ENCODE data around the gene PGAM5.
"Not testable (repeated sequence)": the region's sequence is repeated elsewhere in the genome, so short reads cannot be mapped to it uniquely, and the experiment has no call there.

Gene PGAM5

GRCh38 chr12:132689227-132689626 lies 21.4 kb upstream of the PGAM5 start:
- no peak for DNase-seq

DNA sequence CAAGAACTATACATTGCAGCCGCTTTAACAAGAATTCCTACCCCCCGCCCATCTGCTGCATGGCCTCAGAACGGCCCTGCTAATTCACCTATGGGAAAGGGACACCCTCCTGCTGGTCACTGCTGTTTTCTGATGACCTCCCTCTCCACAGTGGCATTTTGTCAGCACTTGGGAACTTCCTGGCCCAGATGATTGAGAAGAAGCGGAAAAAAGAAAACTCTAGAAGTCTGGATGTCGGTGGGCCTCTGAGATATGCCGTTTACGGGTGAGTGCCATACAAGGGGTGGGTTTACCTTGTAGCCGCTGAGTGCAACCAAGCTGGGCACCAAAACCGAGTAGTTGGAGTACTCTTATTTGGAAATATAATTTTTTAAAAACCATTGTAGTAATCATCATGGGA lies 20.5 kb upstream of the PGAM5 start:
- no peak for DNase-seq

GRCh38 chr12:132692030-132692429 lies 18.6 kb upstream of the PGAM5 start:
- DNase-seq, result not testable (repeated sequence)

GRCh38 chr12:132694888-132695287 lies 15.8 kb upstream of the PGAM5 start:
- not testable (repeated sequence) for DNase-seq

DNA sequence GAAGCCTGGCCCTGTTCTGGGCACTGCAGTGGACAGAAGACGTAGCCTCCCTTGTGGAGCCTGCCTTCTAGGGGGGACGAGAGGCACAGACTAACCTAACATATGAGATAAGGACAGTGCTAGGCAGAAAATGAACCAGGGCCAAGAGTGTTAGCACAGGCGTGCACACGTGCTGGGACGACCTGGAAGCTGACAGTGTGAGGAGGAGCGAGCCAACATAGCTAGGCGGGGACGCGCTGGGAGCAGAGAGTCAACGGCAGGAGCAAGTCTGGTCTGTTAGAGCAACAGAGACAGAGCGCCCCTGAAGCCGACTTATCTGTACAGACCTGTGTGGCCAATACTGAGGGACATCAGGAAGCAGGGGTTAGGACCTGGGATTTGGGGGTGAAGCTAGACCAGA lies 15.2 kb upstream of the PGAM5 start:
- DNase-seq, result no peak

- DNase-seq, result no peak
These were observed 12.3 kb upstream of the PGAM5 start for GRCh38 chr12:132698341-132698740.

GRCh38 chr12:132700212-132700822 lies 10.3 kb upstream of the PGAM5 start:
- DNase-seq, result no peak

DNA sequence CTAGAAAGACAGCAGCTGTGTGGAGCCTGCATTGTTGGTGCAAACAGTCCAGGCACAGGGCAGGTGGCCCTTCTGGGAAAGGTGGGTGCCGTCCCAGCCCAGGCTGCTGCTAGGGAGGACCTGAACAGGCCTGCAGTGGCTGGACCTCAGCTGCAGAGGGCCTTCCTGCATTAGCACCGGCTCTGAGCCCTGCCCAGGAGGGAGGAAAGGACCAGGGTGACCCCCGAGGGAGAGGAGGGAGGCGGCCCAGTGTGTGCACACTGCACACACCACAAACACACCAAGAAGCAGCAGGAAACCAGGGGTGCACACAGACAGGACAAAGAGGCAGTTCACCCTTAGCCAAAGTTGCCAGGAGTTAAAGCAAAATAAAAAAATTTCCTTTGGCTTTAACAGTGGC lies 8.0 kb upstream of the PGAM5 start:
- no peak for DNase-seq

DNA sequence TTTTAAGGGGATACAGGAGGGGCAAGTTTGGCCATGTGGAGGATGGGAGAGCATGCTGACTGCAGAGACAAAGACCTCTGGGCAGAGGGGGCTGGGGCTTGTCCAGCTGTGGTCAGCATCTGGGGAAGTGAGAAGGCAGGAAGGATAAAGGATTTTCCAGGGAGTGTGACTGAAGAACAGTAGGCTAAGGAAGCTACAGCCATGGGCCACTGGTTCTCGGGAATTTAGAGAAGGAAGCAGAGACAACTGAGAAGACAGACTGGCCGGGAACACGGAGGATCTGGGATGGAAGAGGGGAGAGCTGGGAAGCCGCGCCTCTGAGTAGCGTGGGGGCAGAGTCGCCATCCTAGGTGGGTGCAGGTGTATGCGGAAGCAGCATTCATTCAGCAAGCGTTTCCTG lies 7.0 kb upstream of the PGAM5 start:
- DNase-seq, result no peak

DNA sequence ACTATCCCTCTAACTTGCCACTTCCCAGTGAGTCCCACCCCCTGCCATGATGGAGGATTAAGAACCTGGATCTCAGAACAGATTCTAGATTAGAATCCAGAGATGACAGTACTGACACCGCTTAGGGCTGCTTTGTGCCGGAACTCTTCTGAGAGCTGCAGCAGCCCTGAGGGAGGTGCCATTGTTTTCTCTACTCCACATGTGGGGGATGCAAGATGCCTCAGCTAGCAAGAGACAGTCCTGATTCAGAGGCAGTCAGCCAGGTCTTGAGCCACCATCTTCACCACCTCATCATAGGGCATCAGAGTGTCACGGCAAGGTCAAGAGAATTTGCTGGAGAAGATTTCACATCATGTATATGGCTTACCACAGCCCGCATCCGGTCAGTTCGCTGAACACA lies 3.4 kb upstream of the PGAM5 start:
- DNase-seq, result no peak

DNA sequence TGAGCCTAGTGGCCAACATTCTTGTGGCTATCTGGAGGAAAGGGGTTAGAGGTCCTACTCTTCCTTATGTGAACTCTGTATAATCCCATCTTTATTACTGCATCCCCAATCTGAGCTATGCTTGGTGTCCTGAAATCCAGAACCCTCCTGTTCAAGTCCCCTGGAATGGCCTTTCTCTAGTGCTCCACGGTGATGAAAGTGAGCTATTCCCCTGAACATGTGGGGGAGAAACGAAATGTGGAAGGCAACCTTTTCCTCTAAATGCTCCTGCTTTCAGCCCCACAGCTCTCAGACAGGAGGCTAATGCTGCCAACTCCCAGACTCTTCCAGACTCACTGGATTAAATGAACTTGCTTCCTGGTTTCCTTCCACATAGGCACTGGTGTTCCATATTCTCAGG lies 2.5 kb upstream of the PGAM5 start:
- DNase-seq, result no peak

GRCh38 chr12:132710043-132710404 lies 618 bp upstream of the PGAM5 start:
- DNase-seq, result no peak

DNA sequence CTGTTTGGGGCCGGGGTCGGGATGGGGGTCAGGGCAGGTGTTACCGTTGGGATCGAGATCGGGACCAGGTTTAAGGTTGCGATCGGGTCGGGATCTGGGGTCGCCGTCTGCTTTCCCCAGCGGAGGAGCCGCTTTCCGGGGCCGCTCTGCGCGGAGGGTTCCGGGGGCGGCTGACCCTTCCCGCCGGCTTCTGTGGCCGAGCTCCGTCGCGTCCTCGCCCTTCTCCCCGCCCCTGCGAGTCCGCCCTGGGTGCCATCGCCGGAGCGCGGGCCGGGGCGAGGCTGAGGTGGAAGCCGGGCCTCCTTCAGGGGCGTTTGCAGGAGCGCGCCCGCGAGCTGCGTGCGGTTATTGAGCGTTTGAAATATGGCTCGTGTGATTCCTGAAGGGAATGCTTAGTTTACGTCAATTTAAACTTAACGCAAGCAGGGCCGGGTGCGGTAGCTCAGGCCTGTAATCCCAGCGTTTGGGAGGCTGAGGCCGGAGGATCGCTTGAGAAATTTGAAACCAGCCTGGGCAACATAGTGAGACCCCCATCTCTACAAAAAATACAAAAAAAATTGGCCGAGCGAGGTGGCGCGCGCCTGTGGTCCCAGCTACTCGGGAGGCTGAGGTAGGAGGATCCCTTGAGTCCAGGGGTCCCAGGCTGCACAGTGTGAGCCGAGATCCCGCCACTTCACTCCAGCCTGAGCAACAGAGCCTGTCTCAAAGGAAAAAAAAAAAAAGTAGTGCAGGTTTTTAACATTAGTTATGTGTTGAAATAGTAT lies 620 bp downstream of the PGAM5 start:
- DNase-seq, result no peak

GRCh38 chr12:132713123-132713522 lies 2.5 kb downstream of the PGAM5 start:
- no peak for DNase-seq

DNA sequence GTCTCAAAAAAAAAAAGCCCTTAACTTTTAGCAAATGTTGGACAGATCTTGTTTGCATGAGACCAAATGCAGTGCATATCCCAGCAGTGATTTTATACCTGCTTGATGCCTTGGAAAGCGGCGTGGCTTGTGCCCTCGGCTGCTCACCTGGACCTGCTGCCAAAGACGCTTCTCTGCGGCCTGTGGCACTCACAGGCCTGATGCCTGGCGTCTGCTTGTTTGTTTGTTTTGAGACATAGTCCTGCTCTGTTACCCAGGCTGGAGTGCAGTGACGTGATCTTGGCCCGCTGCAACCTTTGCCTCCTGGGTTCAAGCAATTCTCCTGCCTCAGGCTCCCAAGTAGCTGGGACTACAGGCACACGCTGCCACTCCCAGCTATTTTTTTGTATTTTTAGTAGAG lies 5.2 kb downstream of the PGAM5 start:
- no peak for DNase-seq

- no peak for DNase-seq
These were observed 5.7 kb downstream of the PGAM5 start for GRCh38 chr12:132716356-132716755.

DNA sequence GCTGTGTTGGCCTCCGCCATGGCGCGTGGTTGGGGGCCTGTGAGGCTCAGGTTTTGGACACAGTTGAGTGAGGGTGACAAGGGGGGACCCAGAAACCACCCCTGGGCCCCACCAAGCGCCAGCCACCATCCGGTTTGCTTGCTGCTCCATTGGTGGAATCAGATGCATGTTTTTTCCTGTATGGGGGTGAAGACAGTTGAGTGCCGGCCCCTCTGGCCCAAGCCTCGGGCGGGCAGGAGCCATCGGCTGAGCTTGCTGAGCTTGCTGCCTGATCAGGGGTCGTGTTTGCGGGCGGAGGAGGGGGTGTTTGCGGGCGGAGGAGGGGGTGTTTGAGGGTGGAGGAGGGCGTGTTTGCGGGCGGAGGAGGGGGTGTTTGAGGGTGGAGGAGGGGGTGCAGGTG lies 6.4 kb downstream of the PGAM5 start:
- no peak for DNase-seq

- DNase-seq, result no peak
These were observed 7.1 kb downstream of the PGAM5 start for GRCh38 chr12:132717531-132718387.

- no peak for DNase-seq
These were observed 8.0 kb downstream of the PGAM5 start for GRCh38 chr12:132718644-132719043.

DNA sequence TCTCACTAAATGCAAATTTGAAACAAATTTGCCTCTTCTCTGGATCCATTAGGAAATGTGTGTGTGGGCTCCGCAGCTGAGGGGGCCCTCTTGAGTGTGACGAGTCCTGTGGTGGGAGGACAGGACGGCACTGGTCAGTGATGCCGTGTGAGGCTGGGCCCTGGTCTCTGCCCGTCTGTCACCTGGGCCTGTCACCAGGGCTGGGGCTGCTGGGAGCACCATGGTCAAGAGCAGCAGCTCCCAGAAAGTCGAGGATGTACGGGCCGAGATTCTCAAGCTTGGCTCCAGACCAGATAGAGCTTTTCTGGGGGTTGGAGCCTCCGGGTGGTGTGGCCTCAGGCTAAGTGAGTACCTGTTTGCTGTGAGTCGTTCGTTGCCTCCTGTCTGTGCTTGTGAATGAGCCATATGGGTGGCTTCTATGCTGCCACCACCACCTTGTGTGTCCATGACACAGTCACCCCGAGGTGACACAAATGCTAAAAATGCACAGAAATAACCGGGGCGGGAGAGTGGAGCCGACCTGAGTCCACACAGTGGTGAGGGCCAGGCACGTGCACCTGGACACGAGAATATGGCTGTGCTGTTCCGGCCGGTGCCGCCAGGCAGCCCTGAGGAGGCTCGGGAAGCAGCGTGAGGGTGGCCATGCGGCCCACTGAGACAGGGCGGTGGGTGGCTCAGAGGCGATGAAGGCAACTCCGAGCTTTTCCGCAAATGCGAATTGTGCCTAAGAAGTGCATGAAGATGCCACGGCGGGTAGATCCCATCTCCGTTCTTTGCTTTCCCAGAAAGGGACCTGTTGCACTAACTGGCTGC lies 8.7 kb downstream of the PGAM5 start:
- DNase-seq, result no peak

DNA sequence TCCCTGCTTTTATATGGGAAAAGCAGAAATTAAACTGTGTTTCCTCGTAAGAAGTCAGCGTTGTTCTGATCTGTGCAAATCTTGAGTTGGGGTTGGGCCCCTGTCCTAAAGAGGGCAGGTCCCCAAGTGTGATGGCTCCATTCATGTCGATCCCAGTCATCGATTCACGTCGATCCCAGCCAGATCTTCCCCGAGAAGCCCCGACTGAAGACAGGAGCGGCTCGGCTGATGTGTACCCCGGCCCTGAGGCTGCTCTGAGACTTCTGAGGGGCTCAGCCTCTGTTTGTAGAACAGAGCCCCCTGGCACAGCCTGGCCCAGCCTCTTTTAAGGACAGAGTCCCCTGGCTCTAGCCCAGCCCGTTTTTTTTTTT lies 9.3 kb downstream of the PGAM5 start:
- DNase-seq, result no peak

DNA sequence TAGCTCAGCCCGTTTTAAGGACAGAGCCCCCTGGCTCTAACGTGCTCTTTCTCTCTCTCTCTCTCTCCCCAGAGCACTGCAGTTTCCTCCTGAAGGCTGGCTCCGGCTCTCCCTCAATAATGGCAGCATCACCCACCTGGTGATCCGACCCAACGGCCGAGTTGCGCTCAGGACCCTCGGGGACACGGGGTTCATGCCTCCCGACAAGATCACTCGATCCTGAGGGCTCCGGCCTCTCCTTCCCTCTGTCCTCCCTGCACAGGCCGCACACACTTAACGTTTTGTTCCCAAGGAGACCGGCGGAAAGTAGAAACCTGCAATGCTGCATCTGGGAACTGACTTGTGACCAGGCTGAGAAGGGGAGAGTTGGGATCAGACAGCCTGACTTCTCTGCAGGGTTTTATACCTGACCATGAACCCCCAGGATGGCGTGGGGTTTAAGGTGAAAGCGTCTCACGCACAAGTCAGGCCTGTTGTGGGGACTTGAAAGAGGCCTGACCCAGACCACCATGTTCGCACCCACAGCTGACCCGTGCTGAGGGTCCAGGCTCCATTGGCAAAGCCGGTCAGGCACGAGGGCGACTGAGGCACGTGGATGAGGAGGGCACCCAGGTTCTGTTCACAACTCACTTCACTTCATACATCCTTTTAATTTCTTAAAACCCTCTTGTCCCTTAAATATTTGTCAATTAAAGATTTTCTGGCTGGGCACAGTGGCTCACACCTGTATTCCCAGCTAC lies 10.1 kb downstream of the PGAM5 start:
- no peak for DNase-seq
